ENCODE measurements around the gene CTXND1.

GRCh38 chr15:80183306-80183705 is 68.7 kb downstream of the CTXND1 start:
- no peak for TF ChIP-seq ZNF274 (IDR thresholded peaks at IDR 0.05; ENCODE audit: low read depth, low read length)
- no peak for TF ChIP-seq YY1 (IDR thresholded peaks at IDR 0.05; ENCODE audit: insufficient read depth, insufficient read length)

Data from NT2/D1 (cell line).